Activated CD8-positive, alpha-beta memory T cell treated with anti-CD3 and anti-CD28 coated beads, Interleukin-2, amount 10 ng/mL, durations not matched to agents 7 days and 5 days (primary cell): ENCODE data around the gene GLI3. TPM values are rescaled to one million over a fixed set of nuclear protein-coding genes. Genes with fewer than 3 reads are reported as not detected.

Experiments
- ATAC-seq: fragments of 150-1000 bp; cut with Tn5 transposase; one replicate; pipeline ENCODE4 v1.10.0; 2021; ENCODE audit warnings: moderate library complexity
- CTCF ChIA-PET: fragments of 350-600 bp; sonication (Branson Sonifier 250); formaldehyde crosslinking; loops from one replicate; lab custom pipeline; 2021; ENCODE audit warnings: antibody characterized with exemption; lab: Charles Lee
- DNase-seq: peaks from one replicate; pipeline ENCODE4 v3.0.0-alpha.2; 2020
- H3K27ac Mint-ChIP-seq: one replicate; pipeline ENCODE4 v1.8.0; 2021; ENCODE audit warnings: mild to moderate bottlenecking, mixed read lengths
- H3K27me3 Mint-ChIP-seq: one replicate; pipeline ENCODE4 v1.8.0; 2021; ENCODE audit warnings: mixed read lengths
- H3K36me3 Mint-ChIP-seq: one replicate; pipeline ENCODE4 v1.8.0; 2021; ENCODE audit warnings: mild to moderate bottlenecking, mixed read lengths
- H3K4me1 Mint-ChIP-seq: one replicate; pipeline ENCODE4 v1.8.0; 2021; ENCODE audit warnings: mixed read lengths
- H3K4me3 Mint-ChIP-seq: one replicate; pipeline ENCODE4 v1.8.0; 2021; ENCODE audit warnings: mild to moderate bottlenecking, moderate library complexity, mixed read lengths
- H3K9me3 Mint-ChIP-seq: one replicate; pipeline ENCODE4 v1.8.0; 2022; ENCODE audit warnings: low read depth, mixed read lengths
- total RNA-seq, 2 experiments: library from RNA; stranded (reverse); gene quantifications; one replicate each; pipeline ENCODE4 v1.2.3, GENCODE V29; 2021

GLI3 gene
- total RNA-seq, 2 experiments from 2014 or later = 0.15 to 0.26 TPM

DNA sequence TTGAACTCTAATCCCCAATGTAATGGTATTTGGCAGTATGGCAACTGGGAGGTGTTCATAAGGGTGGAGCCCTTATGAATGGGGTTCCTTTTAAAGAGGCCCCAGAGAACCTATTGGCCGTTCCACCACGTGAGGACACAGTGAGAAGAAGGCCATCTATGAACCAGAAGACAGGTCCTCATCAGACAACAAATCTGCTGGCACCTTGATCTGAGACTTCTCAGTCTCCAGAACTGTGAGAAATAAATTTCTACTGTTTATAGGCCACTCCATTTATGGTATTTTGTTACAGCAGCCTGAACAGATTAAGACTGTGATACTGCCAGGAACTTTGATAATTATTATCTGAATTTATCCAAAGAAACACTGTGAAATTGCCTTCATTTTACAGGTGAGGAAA, 132.3 kb downstream of the GLI3 start:
- Mint-ChIP-seq H3K4me3 (no peak overlapping the region), H3K27ac (no peak overlapping the region), H3K36me3 (no peaks in the 10 kb centered on the region), H3K9me3 (peaks cover 2% of the 10 kb centered on the region), H3K4me1 (no peaks in the 10 kb centered on the region), H3K27me3 (peaks cover 4% of the 10 kb centered on the region)
- CTCF ChIA-PET = no interaction called here
- DNase-seq = no peak
- no peak for ATAC-seq

DNA sequence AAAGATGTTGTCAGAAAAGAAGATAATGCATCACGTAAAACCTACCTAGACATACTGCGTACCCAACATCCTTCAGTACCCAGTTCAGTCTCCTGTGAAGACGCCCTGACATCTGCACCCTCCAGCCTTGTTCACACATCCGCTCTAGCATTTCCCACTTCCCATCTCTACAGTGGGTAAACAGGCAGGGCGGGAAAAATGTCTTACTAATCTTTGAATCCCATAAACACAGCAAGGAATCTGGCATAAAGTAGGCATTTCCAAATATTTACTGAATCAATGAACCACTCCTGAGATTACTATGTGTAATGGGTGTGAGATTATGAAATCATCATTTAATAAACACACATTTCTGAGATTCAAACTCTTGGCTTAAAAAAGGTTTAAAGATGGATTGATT, 132.8 kb downstream of the GLI3 start:
- CTCF ChIA-PET = no interaction called here
- Mint-ChIP-seq H3K4me3 (no peak overlapping the region), H3K36me3 (no peaks in the 10 kb centered on the region), H3K4me1 (no peaks in the 10 kb centered on the region), H3K9me3 (peaks cover 4% of the 10 kb centered on the region), H3K27me3 (no peaks in the 10 kb centered on the region), H3K27ac (no peak overlapping the region)
- DNase-seq (no peak), ATAC-seq (no peak)

DNA sequence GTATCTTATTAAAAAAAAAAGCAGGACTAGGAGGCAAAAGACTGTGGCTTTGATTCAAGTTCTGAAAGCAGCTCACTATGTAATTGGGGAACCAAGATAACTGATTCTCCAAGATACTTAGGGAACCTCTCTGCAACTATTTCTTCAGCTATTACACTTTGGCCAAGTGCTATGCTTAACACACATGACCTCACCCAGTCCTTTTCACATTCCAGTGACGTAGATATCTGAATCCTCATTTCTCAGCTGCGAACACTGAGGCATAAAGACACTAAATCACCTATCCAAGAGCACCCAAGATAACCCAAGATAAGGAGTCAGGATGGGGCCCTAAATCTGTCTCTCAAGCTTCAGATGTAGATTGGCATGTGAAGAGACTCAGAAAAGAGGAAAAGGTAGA, 133.6 kb downstream of the GLI3 start:
- ATAC-seq (no peak), DNase-seq (no peak)
- Mint-ChIP-seq H3K36me3 (no peaks in the 10 kb centered on the region), H3K4me1 (no peaks in the 10 kb centered on the region), H3K27me3 (no peaks in the 10 kb centered on the region), H3K27ac (no peak overlapping the region), H3K9me3 (peaks cover 4% of the 10 kb centered on the region), H3K4me3 (no peak overlapping the region)
- CTCF ChIA-PET = no interaction called here

DNA sequence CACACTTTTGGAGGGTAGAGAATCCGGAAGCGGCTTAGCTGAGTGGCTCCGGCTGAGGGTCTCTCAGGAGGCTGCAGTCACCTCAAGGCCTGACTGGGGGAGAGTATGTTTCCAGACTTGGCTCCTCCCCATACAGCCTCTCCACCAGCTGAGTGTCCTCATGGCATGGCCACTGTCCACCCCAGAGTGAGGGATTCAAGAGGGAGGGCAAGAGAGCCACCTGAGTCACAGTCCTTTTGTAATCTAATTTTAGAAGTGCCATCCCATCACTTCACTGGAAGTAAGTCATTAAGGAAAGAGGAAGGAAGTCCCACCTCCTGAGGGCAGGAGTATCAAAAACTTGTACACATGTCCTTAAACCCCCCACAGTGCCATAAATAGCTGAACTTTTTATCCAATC, 134.0 kb downstream of the GLI3 start:
- Mint-ChIP-seq H3K9me3 (peaks cover 4% of the 10 kb centered on the region), H3K4me1 (no peaks in the 10 kb centered on the region)
- CTCF ChIA-PET = no interaction called here

DNA sequence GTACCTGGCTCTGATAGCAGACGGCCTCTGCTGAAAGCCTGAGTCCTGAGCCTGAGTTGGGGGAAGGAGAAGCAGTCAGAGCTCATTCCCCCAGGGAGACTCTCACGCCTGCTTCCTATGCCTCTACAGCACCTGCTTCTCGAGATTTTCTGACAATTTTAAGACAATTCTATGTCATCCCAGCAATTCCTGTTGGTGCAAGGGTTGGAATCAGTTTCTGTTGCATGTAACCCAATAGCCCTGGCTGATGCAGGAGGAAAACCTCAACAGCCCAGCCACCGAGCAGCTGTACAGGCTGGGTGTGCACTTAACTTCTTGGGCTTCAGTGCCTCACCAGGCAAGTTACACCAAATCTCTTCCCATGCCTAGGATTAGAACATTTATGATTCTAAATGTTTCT, 134.7 kb downstream of the GLI3 start:
- Mint-ChIP-seq H3K4me3 (no peak overlapping the region), H3K36me3 (no peaks in the 10 kb centered on the region), H3K27me3 (no peaks in the 10 kb centered on the region), H3K4me1 (no peaks in the 10 kb centered on the region), H3K27ac (no peak overlapping the region), H3K9me3 (peaks cover 4% of the 10 kb centered on the region)
- CTCF ChIA-PET = no interaction called here
- DNase-seq (no peak), ATAC-seq (no peak)

More for the DNA sequence above, 134.0 kb downstream of the GLI3 start:
- DNase-seq (no peak), ATAC-seq (no peak)
- no peaks in the 10 kb centered on the region for H3K27me3 Mint-ChIP-seq
- no peaks in the 10 kb centered on the region for H3K36me3 Mint-ChIP-seq
- H3K27ac Mint-ChIP-seq = no peak overlapping the region
- H3K4me3 Mint-ChIP-seq = no peak overlapping the region

DNA sequence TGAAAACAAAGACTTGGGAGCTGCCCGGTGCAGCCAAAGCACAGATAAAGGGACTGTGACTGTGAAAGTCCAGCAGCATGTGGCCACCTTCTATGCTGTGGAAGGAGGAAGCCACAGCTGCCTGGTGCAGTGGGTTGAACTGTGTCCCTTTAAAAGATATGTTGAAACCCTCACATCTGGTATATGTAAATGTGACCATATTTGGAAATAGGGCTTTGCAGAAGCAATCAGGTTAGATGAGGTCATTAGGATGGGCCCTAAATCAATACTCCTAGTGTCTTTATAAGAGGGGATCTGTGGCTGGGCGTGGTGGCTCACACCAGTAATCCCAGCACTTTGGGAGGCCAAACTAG, 136.9 kb downstream of the GLI3 start:
- ATAC-seq (no peak), DNase-seq (no peak)
- Mint-ChIP-seq H3K4me3 (no peak overlapping the region), H3K36me3 (no peaks in the 10 kb centered on the region), H3K27me3 (no peaks in the 10 kb centered on the region), H3K4me1 (no peaks in the 10 kb centered on the region), H3K27ac (no peak overlapping the region), H3K9me3 (peaks cover 4% of the 10 kb centered on the region)
- CTCF ChIA-PET = no interaction called here

DNA sequence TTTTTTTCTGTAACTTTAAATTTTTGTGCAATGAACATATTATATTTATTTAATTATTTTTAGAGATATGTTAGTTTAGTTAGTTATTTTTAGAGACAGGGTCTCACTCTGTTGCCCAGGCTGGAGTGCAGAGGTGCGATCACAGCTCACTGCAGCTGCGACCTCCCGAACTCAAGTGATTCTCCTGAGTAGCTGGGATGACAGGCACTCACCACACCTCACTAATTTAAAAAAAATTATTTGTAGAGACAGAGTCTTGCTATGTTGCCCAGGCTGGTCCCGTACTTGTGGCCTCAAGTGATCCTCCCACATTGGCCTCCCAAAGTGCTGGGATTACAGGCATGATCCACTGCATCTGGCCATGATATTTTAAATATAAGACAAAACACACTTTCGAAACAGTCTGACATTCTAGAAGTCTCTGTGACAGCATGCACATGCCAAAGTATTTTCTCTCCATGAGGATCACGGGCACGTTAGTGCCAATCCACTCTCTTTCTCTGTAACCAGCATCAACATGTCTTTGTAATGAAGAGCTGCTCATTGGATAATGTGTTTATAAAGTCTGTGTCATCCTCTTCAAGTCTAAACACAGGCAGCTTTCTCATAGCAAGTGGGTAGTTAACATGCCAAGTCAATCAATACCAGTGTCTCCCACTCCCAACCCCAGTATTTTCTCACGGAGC, 137.4 kb downstream of the GLI3 start:
- CTCF ChIA-PET = interaction anchor here (1.3 kb wide), 1 partner anchor 12 kb away, joined by 3 read pairs; no protein-coding TSS in a partner anchor
- DNase-seq (no peak), ATAC-seq (no peak)
- Mint-ChIP-seq H3K36me3 (no peaks in the 10 kb centered on the region), H3K4me1 (no peaks in the 10 kb centered on the region), H3K4me3 (no peak overlapping the region), H3K27ac (no peak overlapping the region), H3K9me3 (peaks cover 4% of the 10 kb centered on the region), H3K27me3 (no peaks in the 10 kb centered on the region)

DNA sequence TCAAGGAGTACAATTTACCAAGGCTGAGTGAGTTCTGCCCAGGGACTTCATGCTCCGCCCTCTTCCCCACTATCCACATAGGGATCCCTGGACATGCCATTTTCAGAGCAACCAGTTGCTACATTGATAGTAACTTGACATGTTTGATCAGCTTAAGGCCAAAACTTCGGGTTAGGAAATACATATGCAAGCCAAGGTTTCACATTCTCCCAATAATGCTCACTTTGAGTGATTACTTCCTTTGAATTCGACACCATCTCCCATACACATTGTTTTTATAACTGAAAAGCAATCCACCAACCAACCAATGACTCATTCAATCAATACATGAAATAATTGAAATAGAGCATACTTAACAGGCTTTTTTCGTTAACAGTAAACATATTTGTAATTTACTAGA, 137.9 kb downstream of the GLI3 start:
- no peaks in the 10 kb centered on the region for H3K27me3 Mint-ChIP-seq
- no peak overlapping the region for H3K4me3 Mint-ChIP-seq
- no peak for ATAC-seq
- DNase-seq = no peak
- no peaks in the 10 kb centered on the region for H3K36me3 Mint-ChIP-seq
- H3K27ac Mint-ChIP-seq = no peak overlapping the region
- H3K9me3 Mint-ChIP-seq = peaks cover 4% of the 10 kb centered on the region
- CTCF ChIA-PET = interaction anchor here (1.3 kb wide), 1 partner anchor 13 kb away, joined by 3 read pairs; no protein-coding TSS in a partner anchor
- no peaks in the 10 kb centered on the region for H3K4me1 Mint-ChIP-seq

DNA sequence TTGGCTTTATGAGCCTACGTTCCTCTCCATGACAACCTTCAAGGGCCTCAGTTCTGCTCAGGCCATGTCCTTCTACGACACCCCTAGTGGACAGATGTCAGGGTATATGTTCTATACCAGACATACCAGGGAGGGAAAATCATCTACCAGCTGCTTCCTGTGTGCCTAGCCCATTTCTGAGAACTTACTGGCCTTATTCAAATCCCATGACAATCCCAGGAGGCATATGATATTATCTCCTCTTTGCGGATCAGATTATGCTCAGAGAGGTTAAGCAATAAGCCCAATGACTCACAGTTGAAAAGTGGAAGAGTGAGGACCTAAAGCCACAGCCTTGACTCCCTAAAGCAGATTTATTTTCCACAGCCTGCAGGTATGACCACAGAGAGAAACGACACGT, 139.3 kb downstream of the GLI3 start:
- no peak overlapping the region for H3K4me3 Mint-ChIP-seq
- peaks cover 4% of the 10 kb centered on the region for H3K9me3 Mint-ChIP-seq
- CTCF ChIA-PET = no interaction called here
- no peak overlapping the region for H3K27ac Mint-ChIP-seq
- H3K4me1 Mint-ChIP-seq = no peaks in the 10 kb centered on the region
- H3K36me3 Mint-ChIP-seq = no peaks in the 10 kb centered on the region
- ATAC-seq (no peak), DNase-seq (no peak)
- no peaks in the 10 kb centered on the region for H3K27me3 Mint-ChIP-seq

DNA sequence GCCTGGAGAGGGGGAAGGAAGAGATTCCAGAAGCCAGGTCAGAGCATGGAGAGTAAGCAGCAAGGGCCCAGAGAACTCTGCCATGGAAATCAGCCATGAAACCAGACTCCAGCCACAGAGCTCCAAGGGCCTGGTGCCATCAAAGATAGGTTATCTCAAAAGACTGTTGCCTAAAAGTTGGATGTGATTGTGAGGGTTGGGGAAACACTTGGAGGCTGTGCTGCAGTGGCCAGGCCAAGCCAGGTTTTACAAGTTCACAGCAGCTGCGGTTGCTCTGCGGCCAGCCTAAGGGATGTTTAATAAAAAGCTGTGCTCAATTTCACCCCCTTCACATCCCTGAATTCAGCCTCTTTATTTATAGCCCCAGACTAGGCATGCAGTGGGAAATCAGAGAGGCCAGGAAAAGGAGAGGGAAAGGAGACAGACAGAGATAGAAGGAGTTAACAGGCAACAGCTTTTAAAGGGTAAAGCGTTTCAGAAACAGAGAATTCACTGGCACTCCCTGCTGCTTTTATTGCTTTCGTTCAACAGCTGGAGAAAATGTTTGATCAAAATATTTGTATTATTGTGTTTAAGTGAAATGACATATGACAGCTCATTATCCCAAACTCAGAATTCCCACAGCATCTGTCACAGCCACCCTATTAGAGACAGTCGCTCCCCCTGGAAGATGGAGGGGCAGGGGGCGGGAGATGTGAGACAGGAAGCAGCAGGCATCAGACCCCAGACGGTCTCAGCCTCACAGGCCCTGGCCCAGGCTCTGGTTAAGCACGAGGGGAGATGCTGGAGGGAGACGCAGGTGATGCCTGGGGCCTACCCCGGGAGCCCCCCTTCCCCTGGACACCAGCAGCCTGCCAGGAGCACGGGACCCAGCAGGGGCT, 140.1 kb downstream of the GLI3 start:
- no peak overlapping the region for H3K27ac Mint-ChIP-seq
- no peaks in the 10 kb centered on the region for H3K36me3 Mint-ChIP-seq
- H3K9me3 Mint-ChIP-seq = peaks cover 4% of the 10 kb centered on the region
- ATAC-seq (no peak), DNase-seq (no peak)
- no peak overlapping the region for H3K4me3 Mint-ChIP-seq
- no peaks in the 10 kb centered on the region for H3K27me3 Mint-ChIP-seq
- no peaks in the 10 kb centered on the region for H3K4me1 Mint-ChIP-seq
- CTCF ChIA-PET = no interaction called here

DNA sequence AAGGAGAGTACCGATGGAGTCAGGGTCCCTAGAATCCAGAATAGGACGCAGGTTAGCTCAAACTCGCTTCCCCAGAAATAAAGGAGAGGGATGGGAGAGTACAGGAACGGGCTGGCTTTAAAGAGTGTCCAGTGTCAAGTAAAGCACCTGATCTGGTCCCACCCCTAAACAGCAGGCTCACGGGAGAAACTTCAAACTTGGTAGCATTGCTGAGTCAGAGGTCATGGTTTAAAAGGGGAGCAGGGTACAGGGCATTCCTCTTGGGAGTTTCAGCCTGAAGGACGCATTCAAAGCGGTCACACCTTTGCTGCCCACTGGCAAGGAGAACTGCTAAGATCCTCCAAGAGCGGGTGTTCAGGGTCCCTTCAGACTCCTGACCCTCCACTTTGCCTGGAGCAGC, 140.7 kb downstream of the GLI3 start:
- Mint-ChIP-seq H3K4me3 (no peak overlapping the region), H3K9me3 (peaks cover 4% of the 10 kb centered on the region), H3K4me1 (no peaks in the 10 kb centered on the region), H3K27me3 (no peaks in the 10 kb centered on the region), H3K27ac (no peak overlapping the region), H3K36me3 (no peaks in the 10 kb centered on the region)
- no peak for DNase-seq
- no peak for ATAC-seq
- CTCF ChIA-PET = no interaction called here

DNA sequence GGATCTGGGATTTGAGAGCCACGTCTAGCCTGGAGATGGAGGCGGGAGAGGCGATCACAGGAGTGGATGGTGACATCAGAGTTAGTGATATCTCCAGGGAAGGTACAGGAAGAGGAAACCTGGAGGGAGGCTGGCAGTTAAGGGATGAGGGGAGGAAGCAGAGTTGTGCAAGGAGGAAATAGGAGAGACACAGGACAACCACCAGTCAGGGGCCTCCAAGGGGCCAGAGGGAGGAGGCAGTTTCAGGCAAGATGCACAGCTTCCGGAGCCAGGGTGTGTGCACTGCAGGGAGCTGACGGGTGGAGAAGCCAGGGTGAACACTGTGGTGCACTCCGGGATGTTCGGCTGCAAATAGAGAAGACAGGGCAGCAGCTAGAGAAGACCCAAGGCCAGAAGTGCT, 141.2 kb downstream of the GLI3 start:
- H3K4me3 Mint-ChIP-seq = no peak overlapping the region

DNA sequence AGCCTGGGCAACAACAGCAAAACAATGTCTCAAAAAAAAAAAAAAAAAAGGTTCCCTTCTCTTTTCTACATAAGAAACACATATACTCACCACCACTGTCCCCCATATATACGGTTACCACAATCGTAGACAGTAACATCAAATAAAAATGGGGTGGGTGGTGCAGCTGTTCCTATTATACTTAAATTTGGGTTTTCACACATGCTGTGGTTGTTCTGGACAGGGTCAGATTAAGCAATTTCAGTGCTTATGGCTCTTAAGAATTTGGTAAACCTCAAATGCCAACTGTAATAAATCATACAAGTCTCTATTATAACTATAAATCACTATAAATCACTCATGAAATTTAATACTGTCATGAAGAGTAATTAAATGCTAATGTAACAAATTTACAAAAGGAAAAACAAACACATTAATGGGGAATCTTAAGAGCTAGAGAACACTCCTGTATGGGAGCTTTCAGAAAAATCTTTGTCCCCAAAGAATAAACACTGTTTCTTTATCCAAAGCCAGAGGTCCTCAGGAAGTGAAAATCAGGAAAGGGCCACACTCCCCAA, 143.6 kb downstream of the GLI3 start:
- H3K27ac Mint-ChIP-seq = no peak overlapping the region
- ATAC-seq (no peak), DNase-seq (no peak)
- no peak overlapping the region for H3K4me3 Mint-ChIP-seq
- no peaks in the 10 kb centered on the region for H3K4me1 Mint-ChIP-seq
- no peaks in the 10 kb centered on the region for H3K36me3 Mint-ChIP-seq
- H3K9me3 Mint-ChIP-seq = no peaks in the 10 kb centered on the region
- no peaks in the 10 kb centered on the region for H3K27me3 Mint-ChIP-seq
- CTCF ChIA-PET = no interaction called here

More for the DNA sequence above, 141.2 kb downstream of the GLI3 start:
- Mint-ChIP-seq H3K27ac (no peak overlapping the region), H3K27me3 (no peaks in the 10 kb centered on the region), H3K4me1 (no peaks in the 10 kb centered on the region), H3K9me3 (peaks cover 4% of the 10 kb centered on the region), H3K36me3 (no peaks in the 10 kb centered on the region)
- CTCF ChIA-PET = no interaction called here
- no peak for DNase-seq
- no peak for ATAC-seq
